GM12878 (cell line): ENCODE results near the gene RAI14. TPM values are rescaled to one million over a fixed set of nuclear protein-coding genes. Genes with fewer than 3 reads are reported as not detected.

Experiments used
- ATAC-seq: fragments of 200-7000 bp; cut with Tn5 transposase; 3 replicates; pipeline ENCODE4 v1.9.1; 2020; ENCODE audit warnings: mild to moderate bottlenecking, moderate library complexity
- BruUV-seq: library from RNA; stranded (reverse); fragments of 400-500 nt; replicated peaks from 2 replicates; lab custom pipeline; 2021; lab: Mats Ljungman, UMichigan
- CTCF ChIA-PET: fragments of 300-600 bp; sonication (Branson Sonifier 250); formaldehyde crosslinking; extraction: SDS; loops from one replicate; lab custom pipeline; 2021; ENCODE audit warnings: inconsistent platforms; lab: Yijun Ruan, JAX
- POLR2A ChIA-PET: fragments of 350-600 bp; formaldehyde crosslinking; extraction: SDS; loops from one replicate; lab custom pipeline; 2021; ENCODE audit warnings: inconsistent platforms; lab: Charles Lee
- RAD21 ChIA-PET: fragments of 300-600 bp; sonication (Branson Sonifier 250); formaldehyde crosslinking; loops from one replicate; lab custom pipeline; 2023; ENCODE audit warnings: antibody characterized with exemption; ENCODE audit not compliant: unreplicated experiment; lab: Charles Lee
- SMC1A ChIA-PET: fragments of 300-600 bp; sonication (Branson Sonifier 250); formaldehyde crosslinking; loops from one replicate; lab custom pipeline; 2023; ENCODE audit not compliant: unreplicated experiment, uncharacterized antibody; lab: Charles Lee
- DNase-seq: peaks from one replicate; pipeline ENCODE4 v3.0.0-alpha.2; 2011; ENCODE audit warnings: low read depth, low spot score
- FAIRE-seq: peaks from 3 replicates; lab custom pipeline; 2011; peaks lifted over from hg19 to GRCh38; lab: Jason Lieb, UNC
- H2AFZ ChIP-seq: 2 replicates; pipeline ENCODE4 v1.6.0; 2011; ENCODE audit warnings: low read depth, low read length, control low read depth; ENCODE audit not compliant: control insufficient read depth
- H3K27ac ChIP-seq: 2 replicates; pipeline ENCODE4 v1.5.1; 2011; ENCODE audit warnings: control low read depth; ENCODE audit not compliant: control insufficient read depth, insufficient read depth
- H3K27me3 ChIP-seq, 2 experiments: replicated peaks in 1 of 2; 2 replicates each; pipeline versions ENCODE4 v1.6.0 to v1.6.1; 2011; ENCODE audit warnings: low read length in 1 of 2; ENCODE audit not compliant: control insufficient read depth in 2 of 2, insufficient read depth in 2 of 2
- H3K36me3 ChIP-seq, 2 experiments: 2 replicates each; pipeline ENCODE4 v1.5.1; 2011; ENCODE audit warnings: low read length in 1 of 2; ENCODE audit not compliant: control insufficient read depth in 2 of 2, insufficient read depth in 2 of 2
- H3K4me1 ChIP-seq: 2 replicates; pipeline ENCODE4 v1.6.1; 2011; ENCODE audit warnings: mild to moderate bottlenecking, low read length, moderate library complexity, mixed read lengths; ENCODE audit not compliant: control insufficient read depth, insufficient read depth
- H3K4me2 ChIP-seq: 2 replicates; pipeline ENCODE4 v1.6.0; 2011; ENCODE audit warnings: control low read depth; ENCODE audit not compliant: control insufficient read depth, insufficient read depth
- H3K4me3 ChIP-seq: fragments of 200-600 bp; sonication (generic); 2 replicates; pipeline ENCODE4 v1.5.1; 2016
- H3K79me2 ChIP-seq: 2 replicates; pipeline ENCODE4 v1.6.0; 2011; ENCODE audit warnings: low read length; ENCODE audit not compliant: control insufficient read depth, insufficient read depth
- H3K9ac ChIP-seq: 2 replicates; pipeline ENCODE4 v1.8.0; 2011; ENCODE audit warnings: low read length, control low read depth, mixed read lengths; ENCODE audit not compliant: control insufficient read depth, insufficient read depth
- H3K9me3 ChIP-seq: replicated peaks from 3 replicates; pipeline ENCODE4 v1.5.1; 2011; ENCODE audit warnings: mild to moderate bottlenecking, low read length; ENCODE audit not compliant: control insufficient read depth, insufficient read depth
- H4K20me1 ChIP-seq: 2 replicates; pipeline ENCODE4 v1.6.0; 2011; ENCODE audit not compliant: control insufficient read depth, insufficient read depth
- ATF3 ChIP-seq: IDR thresholded peaks from 2 replicates; pipeline ENCODE4 v1.6.1; 2011; ENCODE audit warnings: low read depth, mild to moderate bottlenecking, low read length, moderate library complexity, borderline replicate concordance; ENCODE audit errors: extremely low read depth
- ATF7 ChIP-seq: fragments of 450-650 bp; IDR thresholded peaks from 2 replicates; pipeline ENCODE4 v1.6.1; 2016; ENCODE audit warnings: low read depth, mild to moderate bottlenecking
- HDAC2 ChIP-seq: fragments of 200-600 bp; sonication (generic); IDR thresholded peaks from 2 replicates; pipeline ENCODE4 v1.6.1; 2017
- HDAC6 ChIP-seq: fragments of 200-600 bp; sonication (generic); IDR thresholded peaks from one replicate; pipeline ENCODE4 v1.8.0; 2017; ENCODE audit warnings: antibody characterized with exemption; ENCODE audit not compliant: unreplicated experiment
- HSF1 ChIP-seq: fragments of 150-350 bp; IDR thresholded peaks from 2 replicates; pipeline ENCODE4 v1.6.1; 2014; ENCODE audit warnings: mild to moderate bottlenecking, low read depth, low read length
- PAX8 ChIP-seq: fragments of 450-650 bp; IDR thresholded peaks from 2 replicates; pipeline ENCODE4 v1.6.1; 2017; ENCODE audit warnings: mild to moderate bottlenecking, moderate library complexity
- PML ChIP-seq: IDR thresholded peaks from 2 replicates; pipeline ENCODE4 v1.6.1; 2012; ENCODE audit warnings: low read length, inconsistent platforms
- STAT3 ChIP-seq: IDR thresholded peaks from 2 replicates; pipeline ENCODE4 v1.6.1; 2011; ENCODE audit warnings: low read depth, low read length, improper control_type of control experiment
- SUZ12 ChIP-seq: fragments of 200-600 bp; sonication (generic); IDR thresholded peaks from one replicate; pipeline ENCODE4 v1.6.1; 2018; ENCODE audit warnings: antibody characterized with exemption, mild to moderate bottlenecking; ENCODE audit not compliant: unreplicated experiment
- TCF12 ChIP-seq: IDR thresholded peaks from 2 replicates; pipeline ENCODE4 v1.6.1; 2011; ENCODE audit warnings: low read depth, mild to moderate bottlenecking, low read length
- TCF7 ChIP-seq: IDR thresholded peaks from 2 replicates; pipeline ENCODE4 v1.6.1; 2014; ENCODE audit warnings: antibody characterized with exemption, borderline replicate concordance
- USF1 ChIP-seq: IDR thresholded peaks from 2 replicates; pipeline ENCODE4 v1.6.1; 2011; ENCODE audit warnings: borderline replicate concordance, low read depth, mild to moderate bottlenecking, moderate library complexity, mixed read lengths, low read length; ENCODE audit not compliant: insufficient read depth; ENCODE audit errors: extremely low read length
- ZSCAN29 ChIP-seq: fragments of 450-650 bp; IDR thresholded peaks from 2 replicates; pipeline ENCODE4 v1.6.1; 2017; ENCODE audit warnings: mild to moderate bottlenecking, moderate library complexity
- WGBS: methylation state at CpG from one replicate; pipeline ENCODE4 v1.1.6; 2016; ENCODE audit warnings: low lambda C conversion rate; ENCODE audit not compliant: insufficient replicate concordance, insufficient coverage; ENCODE audit errors: missing lambda C conversion rate; 5-methylcytosine and 5-hydroxymethylcytosine counted together
- in situ Hi-C: fragments of 300-500 bp; cut with MboI; formaldehyde crosslinking; loops from 9 replicates; pipeline ENCODE4 v1.14.3; 2018; ENCODE audit warnings: mixed read lengths
- intact Hi-C: fragments of 100-400 bp; cut with micrococcal nuclease; formaldehyde crosslinking; loops from one replicate; pipeline ENCODE4 v1.14.2; 2022; ENCODE audit not compliant: unreplicated experiment
- polyA plus RNA-seq, 11 experiments: library from polyadenylated mRNA; depleted of rRNA in 4 of 11; unstranded in 6 of 11; stranded (reverse) in 5 of 11; fragments of >200 nt; fragmentation: Nextera tagmentation in 4 of 11; fragmentation: Illumina TruSeq in 1 of 11; extraction: Ambion mirVana in 4 of 11; extraction: Trizol in 1 of 11; gene quantifications; 1 replicate in 1 of 11; 2 replicates in 10 of 11; pipeline versions ENCODE4 v1.2.1 to v1.2.3, GENCODE V29; 2011 to 2016; ENCODE audit warnings: inconsistent platforms in 2 of 11, missing spikeins in 2 of 11, low read depth in 1 of 11
- total RNA-seq, 4 experiments: library from RNA; depleted of rRNA in 3 of 4; stranded (reverse); fragments of >200 nt in 3 of 4; fragmentation: Illumina TruSeq in 1 of 4; extraction: Trizol in 1 of 4; gene quantifications; 2 replicates each; pipeline versions ENCODE4 v1.2.1 to v1.2.3, GENCODE V29; 2013 to 2021

Gene RAI14
- total and polyA plus RNA-seq, 10 of the 15 experiments (the other 5 are each of a cell fraction or from before 2014, with no cell fraction given), result 0.18 to 4.6 (median 1.9) TPM

DNA sequence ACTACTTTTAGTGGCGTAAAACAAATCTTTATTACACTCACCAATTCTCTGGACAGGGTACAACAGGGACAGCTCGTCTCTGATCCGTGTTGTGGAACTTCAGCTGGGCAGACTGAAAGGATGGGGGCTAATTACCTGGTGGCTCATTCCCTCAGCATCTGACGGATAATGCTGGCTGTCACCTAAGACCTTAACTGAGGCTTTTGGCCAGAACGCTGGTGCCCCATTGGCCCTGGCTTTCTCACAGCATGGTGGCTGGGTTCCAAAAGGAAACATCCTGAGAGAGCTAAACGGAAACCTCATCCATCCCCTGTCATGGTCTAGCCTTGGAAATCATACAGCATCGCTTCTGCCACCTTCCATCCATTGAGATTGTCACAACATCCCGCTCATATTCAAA, 62.9 kb downstream of the RAI14 start:
- H3K9me3 ChIP-seq, result no peaks in the 10 kb centered on the region
- no peak for ATAC-seq
- WGBS, result 30% methylated on average over 8 of the region's 8 CpGs
- no peaks in the 10 kb centered on the region for H3K79me2 ChIP-seq
- H3K36me3 ChIP-seq, result no peaks in the 10 kb centered on the region
- ChIA-PET RAD21 (no interaction called here), POLR2A (no interaction called here), CTCF (no interaction called here), SMC1A (interaction anchor here (0.8 kb wide), 1 partner anchor 31 kb away, joined by 4 read pairs; no protein-coding TSS in a partner anchor)
- no peak for DNase-seq
- no peak overlapping the region for H3K9ac ChIP-seq
- FAIRE-seq, result no peak
- TF ChIP-seq ATF3 (no peak), PAX8 (no peak), HSF1 (no peak), HDAC6 (no peak), USF1 (no peak), ATF7 (no peak), ZSCAN29 (no peak), SUZ12 (no peak), TCF12 (no peak), TCF7 (no peak), STAT3 (no peak), HDAC2 (no peak), PML (no peak)
- BruUV-seq, result no TSS peak
- no peak overlapping the region for H3K4me3 ChIP-seq
- in situ Hi-C loops (no loop called here), intact Hi-C loops (no loop called here)
- H2AFZ ChIP-seq, result no peak overlapping the region
- H3K27me3 ChIP-seq, result no peaks in the 10 kb centered on the region; a peak in 2 of 4 replicates
- no peaks in the 10 kb centered on the region for H4K20me1 ChIP-seq
- no peaks in the 10 kb centered on the region for H3K4me1 ChIP-seq
- H3K4me2 ChIP-seq, result no peak overlapping the region
- H3K27ac ChIP-seq, result no peak overlapping the region
